GM23338 (cell line): ENCODE results near the gene OR51B2. TPM values are rescaled to one million over a fixed set of nuclear protein-coding genes. Genes with fewer than 3 reads are reported as not detected.
"Not testable (repeated sequence)": the region's sequence is repeated elsewhere in the genome, so short reads cannot be mapped to it uniquely, and the experiment has no call there.

Experiments
- ATAC-seq: fragments of 200-7000 bp; cut with Tn5 transposase; 3 replicates; pipeline ENCODE4 v1.9.1; 2020
- DNase-seq: peaks from one replicate; pipeline ENCODE4 v3.0.0-alpha.2; 2015; ENCODE audit warnings: low spot score
- H2AFZ ChIP-seq: fragments of 200-600 bp; sonication (generic); 2 replicates; pipeline ENCODE4 v1.8.0; 2016; ENCODE audit warnings: antibody characterized with exemption, mild to moderate bottlenecking, moderate library complexity
- H3F3A ChIP-seq: fragments of 200-600 bp; sonication (generic); replicated peaks from 2 replicates; pipeline ENCODE4 v1.8.0; 2017; ENCODE audit warnings: antibody characterized with exemption, mixed run types, low read depth
- H3K27ac ChIP-seq: fragments of 200-600 bp; sonication (generic); 2 replicates; pipeline ENCODE4 v1.6.1; 2016; ENCODE audit warnings: low read depth
- H3K27me3 ChIP-seq: fragments of 200-600 bp; sonication (generic); 2 replicates; pipeline ENCODE4 v1.8.0; 2016; ENCODE audit warnings: mild to moderate bottlenecking, mixed run types, moderate library complexity; ENCODE audit not compliant: insufficient read depth
- H3K36me3 ChIP-seq: fragments of 200-600 bp; sonication (generic); 2 replicates; pipeline ENCODE4 v1.8.0; 2016; ENCODE audit warnings: mild to moderate bottlenecking; ENCODE audit not compliant: insufficient read depth
- H3K4me1 ChIP-seq: fragments of 200-600 bp; sonication (generic); 2 replicates; pipeline ENCODE4 v1.8.0; 2016; ENCODE audit warnings: mild to moderate bottlenecking, moderate library complexity; ENCODE audit not compliant: insufficient read depth
- H3K4me2 ChIP-seq: fragments of 200-600 bp; sonication (generic); 2 replicates; pipeline ENCODE4 v1.7.1; 2017; ENCODE audit warnings: mixed run types
- H3K4me3 ChIP-seq: fragments of 200-600 bp; sonication (generic); 2 replicates; pipeline ENCODE4 v1.6.1; 2016; ENCODE audit warnings: mixed run types
- H3K79me2 ChIP-seq: fragments of 200-600 bp; sonication (generic); replicated peaks from 2 replicates; pipeline ENCODE4 v1.8.0; 2017; ENCODE audit warnings: mild to moderate bottlenecking; ENCODE audit not compliant: insufficient read depth
- H3K9me2 ChIP-seq: fragments of 200-600 bp; sonication (generic); 2 replicates; pipeline ENCODE4 v1.8.0; 2017; ENCODE audit not compliant: insufficient read depth
- H4K20me1 ChIP-seq: fragments of 200-600 bp; sonication (generic); replicated peaks from 2 replicates; pipeline ENCODE4 v1.8.0; 2017; ENCODE audit warnings: mild to moderate bottlenecking; ENCODE audit not compliant: insufficient read depth
- H3K27ac Mint-ChIP-seq: 2 replicates; pipeline ENCODE4 v1.8.0; 2020; ENCODE audit warnings: inconsistent platforms, mild to moderate bottlenecking, moderate library complexity, mixed read lengths
- H3K27me3 Mint-ChIP-seq: 3 replicates; pipeline ENCODE4 v1.8.0; 2022; ENCODE audit warnings: low read depth, mild to moderate bottlenecking, moderate library complexity, mixed read lengths, inconsistent platforms; ENCODE audit not compliant: insufficient read depth, poor library complexity
- H3K36me3 Mint-ChIP-seq: 3 replicates; pipeline ENCODE4 v1.8.0; 2021; ENCODE audit warnings: low read depth, mild to moderate bottlenecking, inconsistent platforms, moderate library complexity, mixed read lengths
- H3K4me1 Mint-ChIP-seq: 3 replicates; pipeline ENCODE4 v1.8.0; 2020; ENCODE audit warnings: mild to moderate bottlenecking, inconsistent platforms, mixed read lengths
- H3K4me3 Mint-ChIP-seq: 3 replicates; pipeline ENCODE4 v1.8.0; 2021; ENCODE audit warnings: moderate library complexity, mild to moderate bottlenecking, inconsistent platforms, mixed read lengths
- H3K9me3 Mint-ChIP-seq: 3 replicates; pipeline ENCODE4 v1.8.0; 2020; ENCODE audit warnings: moderate library complexity, mild to moderate bottlenecking, inconsistent platforms, mixed read lengths
- CREB1 ChIP-seq: fragments of 250-450 bp; sonication (Bioruptor Pico); IDR thresholded peaks from 2 replicates; pipeline ENCODE4 v1.5.0; 2020; ENCODE audit warnings: low read depth, mild to moderate bottlenecking, moderate library complexity
- CTCF ChIP-seq, 2 experiments: fragments of 200-600 bp in 1 of 2; sonication (generic) in 1 of 2; conservative IDR thresholded peaks; 2 replicates each; pipeline versions ENCODE4 v1.5.1 to v1.6.1; 2016 to 2017; ENCODE audit warnings: antibody characterized with exemption in 2 of 2, low read depth in 2 of 2, mild to moderate bottlenecking in 2 of 2, moderate library complexity in 1 of 2
- EZH2 ChIP-seq: fragments of 200-600 bp; sonication (generic); IDR thresholded peaks from one replicate; pipeline ENCODE4 v1.8.0; 2017; ENCODE audit warnings: antibody characterized with exemption, mild to moderate bottlenecking, low read depth; ENCODE audit not compliant: unreplicated experiment
- EZH2phosphoT487 ChIP-seq: fragments of 200-600 bp; sonication (generic); IDR thresholded peaks from one replicate; pipeline ENCODE4 v1.8.1; 2018; ENCODE audit warnings: antibody characterized with exemption; ENCODE audit not compliant: unreplicated experiment
- NANOG ChIP-seq: IDR thresholded peaks from 2 replicates; pipeline ENCODE4 v1.6.1; 2016; ENCODE audit warnings: antibody characterized with exemption, borderline replicate concordance
- POLR2AphosphoS5 ChIP-seq: IDR thresholded peaks from 2 replicates; pipeline ENCODE4 v1.6.1; 2016; ENCODE audit warnings: antibody characterized with exemption, low read depth
- REST ChIP-seq: IDR thresholded peaks from one replicate; pipeline ENCODE4 v1.6.1; 2018; ENCODE audit warnings: antibody characterized with exemption; ENCODE audit not compliant: unreplicated experiment
- ZNF331 ChIP-seq: fragments of 250-450 bp; sonication (Bioruptor Pico); IDR thresholded peaks from 2 replicates; pipeline ENCODE4 v1.5.0; 2020; ENCODE audit warnings: low read depth, mild to moderate bottlenecking, moderate library complexity
- polyA plus RNA-seq: library from polyadenylated mRNA; unstranded; fragments of >200 nt; fragmentation: Nextera tagmentation; extraction: Ambion mirVana; gene quantifications from 2 replicates; pipeline ENCODE4 v1.2.1, GENCODE V29; 2016
- total RNA-seq: library from RNA; depleted of rRNA; stranded (reverse); fragments of >200 nt; shearing (Covaris generic); gene quantifications from 2 replicates; pipeline ENCODE4 v1.2.3, GENCODE V29; 2014
- TF ChIP-seq, protein P1 (sequence below): fragments of 250-450 bp; sonication (Bioruptor Pico); IDR thresholded peaks from 2 replicates; pipeline ENCODE4 v1.5.0; 2020; ENCODE audit warnings: mild to moderate bottlenecking, moderate library complexity
- TF ChIP-seq, protein P2 (sequence below): IDR thresholded peaks from 2 replicates; pipeline ENCODE4 v1.6.1; 2016; ENCODE audit warnings: antibody characterized with exemption

Gene OR51B2
- total and polyA plus RNA-seq, 2 experiments from 2014 or later: not detected

GRCh38 chr11:5366365-5366764 is 42.3 kb upstream of the OR51B2 start:
- DNase-seq, H3K4me2 ChIP-seq, H3K4me3 Mint-ChIP-seq, H3K79me2 ChIP-seq, H3K9me3 Mint-ChIP-seq, H3K27me3 ChIP-seq, H3F3A ChIP-seq, H4K20me1 ChIP-seq, H3K4me1 Mint-ChIP-seq, ATAC-seq, H2AFZ ChIP-seq, H3K9me2 ChIP-seq, H3K27ac ChIP-seq, H3K36me3 ChIP-seq, H3K36me3 Mint-ChIP-seq, H3K4me3 ChIP-seq, H3K27me3 Mint-ChIP-seq: not testable (repeated sequence)
- H3K27ac Mint-ChIP-seq: 0 out of 2 replicates have a peak overlapping the region, but pooled peaks have one; percentile 38
- peak in 1 of 2 experiments; percentile 40; a peak in 2 of 4 replicates for TF ChIP-seq CTCF (conservative IDR thresholded peaks at IDR 0.05; ENCODE audit: low read depth in 2 of 2)
- H3K4me1 ChIP-seq: peaks cover 20% of the 10 kb centered on the region

- no peak overlapping the region for H3K27ac Mint-ChIP-seq
- H3K27me3 ChIP-seq: no peaks in the 10 kb centered on the region
- H3K9me2 ChIP-seq: no peaks in the 10 kb centered on the region
- no peak overlapping the region for H3K4me3 Mint-ChIP-seq
- H3K36me3 ChIP-seq: no peaks in the 10 kb centered on the region
- no peaks in the 10 kb centered on the region for H3K36me3 Mint-ChIP-seq
- H4K20me1 ChIP-seq: no peaks in the 10 kb centered on the region
- peaks cover 2% of the 10 kb centered on the region for H3K27me3 Mint-ChIP-seq
- DNase-seq: no peak
- H3K27ac ChIP-seq: no peak overlapping the region
- H3K4me1 Mint-ChIP-seq: peaks cover 8% of the 10 kb centered on the region; the same call in 2 of the 3 replicates
- no peak overlapping the region for H3K4me3 ChIP-seq
- no peaks in the 10 kb centered on the region for H3F3A ChIP-seq
- H3K9me3 Mint-ChIP-seq: peaks cover 4% of the 10 kb centered on the region; the same call in 1 of the 3 replicates
- H3K79me2 ChIP-seq: no peaks in the 10 kb centered on the region
- H3K4me1 ChIP-seq: peaks cover 17% of the 10 kb centered on the region
- TF ChIP-seq POLR2AphosphoS5 (no peak), ZNF331 (CRISPR knock-in tag) (no peak), NANOG (no peak), REST (no peak), EZH2phosphoT487 (no peak), EZH2 (no peak), CREB1 (no peak)
- TF ChIP-seq, protein P1, sequence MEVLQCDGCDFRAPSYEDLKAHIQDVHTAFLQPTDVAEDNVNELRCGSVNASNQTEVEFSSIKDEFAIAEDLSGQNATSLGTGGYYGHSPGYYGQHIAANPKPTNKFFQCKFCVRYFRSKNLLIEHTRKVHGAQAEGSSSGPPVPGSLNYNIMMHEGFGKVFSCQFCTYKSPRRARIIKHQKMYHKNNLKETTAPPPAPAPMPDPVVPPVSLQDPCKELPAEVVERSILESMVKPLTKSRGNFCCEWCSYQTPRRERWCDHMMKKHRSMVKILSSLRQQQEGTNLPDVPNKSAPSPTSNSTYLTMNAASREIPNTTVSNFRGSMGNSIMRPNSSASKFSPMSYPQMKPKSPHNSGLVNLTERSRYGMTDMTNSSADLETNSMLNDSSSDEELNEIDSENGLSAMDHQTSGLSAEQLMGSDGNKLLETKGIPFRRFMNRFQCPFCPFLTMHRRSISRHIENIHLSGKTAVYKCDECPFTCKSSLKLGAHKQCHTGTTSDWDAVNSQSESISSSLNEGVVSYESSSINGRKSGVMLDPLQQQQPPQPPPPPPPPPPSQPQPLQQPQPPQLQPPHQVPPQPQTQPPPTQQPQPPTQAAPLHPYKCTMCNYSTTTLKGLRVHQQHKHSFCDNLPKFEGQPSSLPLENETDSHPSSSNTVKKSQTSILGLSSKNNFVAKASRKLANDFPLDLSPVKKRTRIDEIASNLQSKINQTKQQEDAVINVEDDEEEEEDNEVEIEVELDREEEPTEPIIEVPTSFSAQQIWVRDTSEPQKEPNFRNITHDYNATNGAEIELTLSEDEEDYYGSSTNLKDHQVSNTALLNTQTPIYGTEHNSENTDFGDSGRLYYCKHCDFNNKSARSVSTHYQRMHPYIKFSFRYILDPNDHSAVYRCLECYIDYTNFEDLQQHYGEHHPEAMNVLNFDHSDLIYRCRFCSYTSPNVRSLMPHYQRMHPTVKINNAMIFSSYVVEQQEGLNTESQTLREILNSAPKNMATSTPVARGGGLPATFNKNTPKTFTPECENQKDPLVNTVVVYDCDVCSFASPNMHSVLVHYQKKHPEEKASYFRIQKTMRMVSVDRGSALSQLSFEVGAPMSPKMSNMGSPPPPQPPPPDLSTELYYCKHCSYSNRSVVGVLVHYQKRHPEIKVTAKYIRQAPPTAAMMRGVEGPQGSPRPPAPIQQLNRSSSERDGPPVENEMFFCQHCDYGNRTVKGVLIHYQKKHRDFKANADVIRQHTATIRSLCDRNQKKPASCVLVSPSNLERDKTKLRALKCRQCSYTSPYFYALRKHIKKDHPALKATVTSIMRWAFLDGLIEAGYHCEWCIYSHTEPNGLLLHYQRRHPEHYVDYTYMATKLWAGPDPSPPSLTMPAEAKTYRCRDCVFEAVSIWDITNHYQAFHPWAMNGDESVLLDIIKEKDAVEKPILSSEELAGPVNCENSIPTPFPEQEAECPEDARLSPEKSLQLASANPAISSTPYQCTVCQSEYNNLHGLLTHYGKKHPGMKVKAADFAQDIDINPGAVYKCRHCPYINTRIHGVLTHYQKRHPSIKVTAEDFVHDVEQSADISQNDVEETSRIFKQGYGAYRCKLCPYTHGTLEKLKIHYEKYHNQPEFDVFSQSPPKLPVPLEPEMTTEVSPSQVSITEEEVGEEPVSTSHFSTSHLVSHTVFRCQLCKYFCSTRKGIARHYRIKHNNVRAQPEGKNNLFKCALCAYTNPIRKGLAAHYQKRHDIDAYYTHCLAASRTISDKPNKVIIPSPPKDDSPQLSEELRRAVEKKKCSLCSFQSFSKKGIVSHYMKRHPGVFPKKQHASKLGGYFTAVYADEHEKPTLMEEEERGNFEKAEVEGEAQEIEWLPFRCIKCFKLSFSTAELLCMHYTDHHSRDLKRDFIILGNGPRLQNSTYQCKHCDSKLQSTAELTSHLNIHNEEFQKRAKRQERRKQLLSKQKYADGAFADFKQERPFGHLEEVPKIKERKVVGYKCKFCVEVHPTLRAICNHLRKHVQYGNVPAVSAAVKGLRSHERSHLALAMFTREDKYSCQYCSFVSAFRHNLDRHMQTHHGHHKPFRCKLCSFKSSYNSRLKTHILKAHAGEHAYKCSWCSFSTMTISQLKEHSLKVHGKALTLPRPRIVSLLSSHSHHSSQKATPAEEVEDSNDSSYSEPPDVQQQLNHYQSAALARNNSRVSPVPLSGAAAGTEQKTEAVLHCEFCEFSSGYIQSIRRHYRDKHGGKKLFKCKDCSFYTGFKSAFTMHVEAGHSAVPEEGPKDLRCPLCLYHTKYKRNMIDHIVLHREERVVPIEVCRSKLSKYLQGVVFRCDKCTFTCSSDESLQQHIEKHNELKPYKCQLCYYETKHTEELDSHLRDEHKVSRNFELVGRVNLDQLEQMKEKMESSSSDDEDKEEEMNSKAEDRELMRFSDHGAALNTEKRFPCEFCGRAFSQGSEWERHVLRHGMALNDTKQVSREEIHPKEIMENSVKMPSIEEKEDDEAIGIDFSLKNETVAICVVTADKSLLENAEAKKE (CRISPR knock-in tag): no peak
- TF ChIP-seq, protein P2, sequence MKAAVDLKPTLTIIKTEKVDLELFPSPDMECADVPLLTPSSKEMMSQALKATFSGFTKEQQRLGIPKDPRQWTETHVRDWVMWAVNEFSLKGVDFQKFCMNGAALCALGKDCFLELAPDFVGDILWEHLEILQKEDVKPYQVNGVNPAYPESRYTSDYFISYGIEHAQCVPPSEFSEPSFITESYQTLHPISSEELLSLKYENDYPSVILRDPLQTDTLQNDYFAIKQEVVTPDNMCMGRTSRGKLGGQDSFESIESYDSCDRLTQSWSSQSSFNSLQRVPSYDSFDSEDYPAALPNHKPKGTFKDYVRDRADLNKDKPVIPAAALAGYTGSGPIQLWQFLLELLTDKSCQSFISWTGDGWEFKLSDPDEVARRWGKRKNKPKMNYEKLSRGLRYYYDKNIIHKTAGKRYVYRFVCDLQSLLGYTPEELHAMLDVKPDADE: no peak
- no peak for ATAC-seq
- H2AFZ ChIP-seq: no peak overlapping the region
- H3K4me2 ChIP-seq: no peak overlapping the region
These were observed 40.1 kb upstream of the OR51B2 start for GRCh38 chr11:5364214-5364613.
